ENCODE measurements around the gene MACROH2A1.

MACROH2A1 gene

GRCh38 chr5:135310328-135310989, 88.6 kb downstream of the MACROH2A1 start:
- no peak for DNase-seq

- DNase-seq: peak; percentile 16
Measured at GRCh38 chr5:135309391-135310327, 89.4 kb downstream of the MACROH2A1 start.

- no peak for DNase-seq
Measured at GRCh38 chr5:135308752-135309151, 90.3 kb downstream of the MACROH2A1 start.

- no peak for DNase-seq
Measured at GRCh38 chr5:135308245-135308644, 90.8 kb downstream of the MACROH2A1 start.

- no peak for DNase-seq
Measured at GRCh38 chr5:135307143-135307903, 91.7 kb downstream of the MACROH2A1 start.

GRCh38 chr5:135306557-135306956, 92.5 kb downstream of the MACROH2A1 start:
- DNase-seq: no peak

- DNase-seq: no peak
Measured at GRCh38 chr5:135304352-135305221, 94.4 kb downstream of the MACROH2A1 start.

- DNase-seq: no peak
Measured at GRCh38 chr5:135303582-135304173, 95.4 kb downstream of the MACROH2A1 start.

- no peak for DNase-seq
Measured at GRCh38 chr5:135296900-135297816, 101.9 kb downstream of the MACROH2A1 start.

- DNase-seq: no peak
Measured at GRCh38 chr5:135295852-135296251, 103.2 kb downstream of the MACROH2A1 start.

GRCh38 chr5:135294793-135295192, 104.2 kb downstream of the MACROH2A1 start:
- DNase-seq: no peak

GRCh38 chr5:135289651-135290050, 109.4 kb downstream of the MACROH2A1 start:
- DNase-seq: no peak

GRCh38 chr5:135287551-135287950, 111.5 kb downstream of the MACROH2A1 start:
- DNase-seq: no peak
